Activated CD4-positive, alpha-beta T cell treated with anti-CD3 and anti-CD28 coated beads, Interleukin-2, amount 10 ng/mL, durations not matched to agents 24 days and 14 days (primary cell): ENCODE results near the gene SNAP29. TPM values are rescaled to one million over a fixed set of nuclear protein-coding genes. Genes with fewer than 3 reads are reported as not detected.
"Not testable (repeated sequence)": the region's sequence is repeated elsewhere in the genome, so short reads cannot be mapped to it uniquely, and the experiment has no call there.

Experiments used
- DNase-seq: peaks from one replicate; pipeline ENCODE4 v3.0.0; 2022
- H3K27ac Mint-ChIP-seq: one replicate; pipeline ENCODE4 v1.8.0; 2022; ENCODE audit warnings: mild to moderate bottlenecking, mixed read lengths
- H3K27me3 Mint-ChIP-seq: one replicate; pipeline ENCODE4 v1.8.0; 2022; ENCODE audit warnings: mixed read lengths
- H3K36me3 Mint-ChIP-seq: one replicate; pipeline ENCODE4 v1.8.0; 2022; ENCODE audit warnings: low read depth, mild to moderate bottlenecking, mixed read lengths
- H3K4me1 Mint-ChIP-seq: one replicate; pipeline ENCODE4 v1.8.0; 2021; ENCODE audit warnings: mixed read lengths
- H3K4me3 Mint-ChIP-seq: one replicate; pipeline ENCODE4 v1.8.0; 2022; ENCODE audit warnings: mild to moderate bottlenecking, moderate library complexity, mixed read lengths
- H3K9me3 Mint-ChIP-seq: one replicate; pipeline ENCODE4 v1.8.0; 2021; ENCODE audit warnings: mixed read lengths
- intact Hi-C: fragments of 100-400 bp; cut with micrococcal nuclease; formaldehyde crosslinking; loops from one replicate; pipeline ENCODE4 v1.15.1; 2023
- total RNA-seq: library from RNA; stranded (reverse); gene quantifications from 2 replicates; pipeline ENCODE4 v1.2.3, GENCODE V29; 2022

The SNAP29 gene
- total RNA-seq, 1 donor from 2014 or later = 24.3 TPM

DNA sequence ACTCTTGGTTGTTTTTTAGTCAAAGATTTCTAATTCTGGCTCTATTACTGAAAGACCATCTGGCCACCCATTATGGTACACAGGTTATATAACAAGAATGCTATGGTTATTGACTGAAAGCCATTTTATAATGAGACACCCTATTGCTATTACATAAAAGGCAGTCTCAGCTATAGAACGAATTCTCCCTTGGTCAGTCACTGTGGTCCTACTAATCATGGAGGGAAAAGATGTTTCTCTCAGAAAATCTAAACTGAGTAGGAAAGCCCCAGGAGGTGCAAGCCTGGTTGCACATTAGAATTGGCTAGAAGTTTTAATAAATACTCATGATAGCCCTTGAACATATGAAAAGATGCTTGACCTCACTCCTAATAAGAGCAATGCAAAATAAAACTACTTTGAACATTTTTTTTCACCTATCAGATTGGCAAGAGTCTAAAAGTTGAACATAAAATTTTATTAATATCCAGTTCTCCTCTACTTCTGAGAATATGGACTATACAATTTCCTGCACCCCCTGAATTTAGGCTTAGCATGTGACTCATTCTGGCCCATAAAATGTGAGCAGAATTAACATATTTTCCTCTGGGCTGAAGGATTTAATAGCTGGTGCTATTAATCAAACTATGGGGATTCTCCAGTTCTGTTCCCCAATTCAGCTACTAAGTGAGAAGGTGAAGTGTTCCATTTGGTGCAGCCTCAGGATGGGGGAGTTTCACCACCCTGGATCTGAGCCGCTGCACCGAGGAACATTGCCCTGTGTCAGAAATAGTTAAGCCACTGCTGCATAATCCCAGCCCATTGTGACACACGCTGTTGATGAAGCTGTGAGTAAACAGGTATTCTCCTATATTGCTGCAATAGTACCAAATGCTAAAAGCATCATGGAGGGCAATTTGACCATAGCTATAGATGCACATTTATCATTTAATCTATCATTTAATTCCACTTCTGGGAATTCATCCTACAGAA, 46.9 kb downstream of the SNAP29 start:
- intact Hi-C loops = no loop called here
- H3K27me3 Mint-ChIP-seq = peaks cover 17% of the 10 kb centered on the region

DNA sequence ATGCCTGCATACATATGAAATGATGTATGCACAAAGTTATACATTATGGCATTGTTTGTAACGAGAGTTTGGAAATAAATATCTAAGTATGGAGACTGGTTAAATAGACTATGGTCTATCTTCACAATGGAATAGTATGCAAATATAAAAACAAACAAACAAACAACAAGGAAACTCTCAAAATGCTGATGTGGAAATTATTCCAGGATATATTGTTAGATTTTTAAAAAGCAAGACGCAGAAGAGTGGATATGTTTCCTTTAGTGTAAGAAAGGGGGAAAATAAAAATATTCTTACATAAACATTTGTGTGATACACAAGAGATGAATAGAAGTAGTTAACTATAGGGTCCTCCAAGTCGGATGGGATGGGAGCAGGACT, 47.6 kb downstream of the SNAP29 start:
- Mint-ChIP-seq H3K27ac (no peak overlapping the region), H3K27me3 (peaks cover 17% of the 10 kb centered on the region), H3K4me1 (peaks cover 5% of the 10 kb centered on the region), H3K4me3 (no peak overlapping the region), H3K36me3 (no peaks in the 10 kb centered on the region), H3K9me3 (no peaks in the 10 kb centered on the region)
- DNase-seq = no peak
- intact Hi-C loops = no loop called here

More for the DNA sequence above, 46.9 kb downstream of the SNAP29 start:
- Mint-ChIP-seq H3K36me3 (no peaks in the 10 kb centered on the region), H3K4me3 (no peak overlapping the region), H3K9me3 (no peaks in the 10 kb centered on the region), H3K27ac (no peak overlapping the region), H3K4me1 (peaks cover 5% of the 10 kb centered on the region)
- no peak for DNase-seq

DNA sequence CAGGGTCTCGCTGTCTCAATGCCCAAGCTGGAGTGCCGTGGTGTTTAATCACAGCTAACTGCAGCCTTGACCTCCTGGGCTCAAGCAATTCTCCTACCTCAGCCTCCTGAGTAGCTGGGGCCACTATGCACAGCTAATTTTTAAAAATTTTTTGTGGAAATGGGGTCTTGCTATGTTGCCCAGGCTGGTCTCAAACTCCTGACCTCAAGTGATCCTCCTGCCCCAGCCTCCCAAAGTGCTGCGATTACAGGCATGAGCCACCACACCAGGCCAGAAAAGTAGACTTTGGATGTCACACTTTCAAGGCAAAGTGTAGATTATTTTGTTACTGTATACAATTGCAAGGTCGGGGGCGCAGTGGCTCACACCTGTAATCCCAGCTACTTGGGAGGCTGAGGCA, 49.9 kb downstream of the SNAP29 start:
- H3K9me3 Mint-ChIP-seq, H3K4me1 Mint-ChIP-seq, H3K4me3 Mint-ChIP-seq, intact Hi-C loops, DNase-seq, H3K27ac Mint-ChIP-seq, H3K36me3 Mint-ChIP-seq: not testable (repeated sequence)
- peaks cover 17% of the 10 kb centered on the region for H3K27me3 Mint-ChIP-seq

DNA sequence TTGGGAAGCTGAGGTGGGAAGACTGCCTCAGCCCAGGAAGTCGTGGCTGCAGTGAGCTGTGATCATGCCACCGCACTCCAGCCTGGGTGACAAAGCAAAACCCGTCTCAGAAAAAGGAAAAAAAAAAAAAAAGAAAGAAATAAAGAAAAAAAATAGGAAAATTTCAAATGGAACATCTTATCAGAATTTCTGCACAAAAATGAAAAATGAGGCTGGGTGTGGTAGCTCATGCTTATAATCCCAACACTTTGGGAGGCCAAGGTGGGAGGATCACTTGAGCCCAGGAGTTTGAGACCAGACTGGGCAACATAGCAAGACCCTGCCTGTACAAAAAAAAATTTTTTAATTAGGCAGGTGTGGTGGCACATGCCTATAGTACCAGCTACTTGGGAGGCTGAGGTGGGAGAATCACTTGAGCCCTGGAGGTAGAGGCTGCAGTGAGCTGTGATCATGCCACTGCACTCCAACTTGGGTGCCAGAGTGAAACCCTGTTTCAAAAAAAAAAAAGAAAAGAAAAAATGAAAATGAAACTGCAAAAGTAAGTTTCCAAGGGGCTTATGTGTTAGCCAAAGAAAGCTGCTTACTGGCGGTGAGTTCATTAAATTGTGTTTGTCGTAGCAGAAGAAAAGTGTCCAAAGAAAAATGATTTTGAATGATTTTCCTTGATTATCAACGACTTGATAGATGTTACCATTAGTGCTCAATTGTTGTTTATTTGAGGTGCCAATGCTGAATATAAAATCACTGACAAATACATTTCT, 50.9 kb downstream of the SNAP29 start:
- Mint-ChIP-seq H3K4me1 (peaks cover 5% of the 10 kb centered on the region), H3K27ac (no peak overlapping the region), H3K27me3 (peaks cover 17% of the 10 kb centered on the region), H3K4me3 (no peak overlapping the region), H3K9me3 (no peaks in the 10 kb centered on the region), H3K36me3 (no peaks in the 10 kb centered on the region)
- no peak for DNase-seq
- intact Hi-C loops = no loop called here

DNA sequence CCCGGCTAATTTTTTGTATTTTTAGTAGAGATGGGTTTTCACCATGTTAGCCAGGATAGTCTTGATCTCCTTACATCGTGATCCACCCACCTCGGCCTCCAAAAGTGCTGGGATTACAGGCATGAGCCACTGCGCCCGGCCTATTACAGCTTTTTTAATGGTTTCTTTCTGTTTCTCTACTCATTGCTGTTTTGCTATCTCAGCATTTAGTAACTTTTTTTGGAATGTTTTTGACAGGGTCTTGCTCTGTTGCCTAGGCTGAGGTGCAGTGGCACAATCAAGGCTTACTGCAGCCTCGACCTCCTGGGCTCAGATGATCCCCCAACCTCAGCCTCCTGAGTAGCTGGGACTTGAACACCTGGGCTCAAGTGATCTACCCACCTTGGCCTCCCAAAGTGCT, 53.7 kb downstream of the SNAP29 start:
- intact Hi-C loops = no loop called here
- Mint-ChIP-seq H3K27ac (no peak overlapping the region), H3K27me3 (no peaks in the 10 kb centered on the region), H3K4me1 (peaks cover 12% of the 10 kb centered on the region), H3K36me3 (no peaks in the 10 kb centered on the region), H3K9me3 (no peaks in the 10 kb centered on the region), H3K4me3 (no peak overlapping the region)
- DNase-seq = no peak

DNA sequence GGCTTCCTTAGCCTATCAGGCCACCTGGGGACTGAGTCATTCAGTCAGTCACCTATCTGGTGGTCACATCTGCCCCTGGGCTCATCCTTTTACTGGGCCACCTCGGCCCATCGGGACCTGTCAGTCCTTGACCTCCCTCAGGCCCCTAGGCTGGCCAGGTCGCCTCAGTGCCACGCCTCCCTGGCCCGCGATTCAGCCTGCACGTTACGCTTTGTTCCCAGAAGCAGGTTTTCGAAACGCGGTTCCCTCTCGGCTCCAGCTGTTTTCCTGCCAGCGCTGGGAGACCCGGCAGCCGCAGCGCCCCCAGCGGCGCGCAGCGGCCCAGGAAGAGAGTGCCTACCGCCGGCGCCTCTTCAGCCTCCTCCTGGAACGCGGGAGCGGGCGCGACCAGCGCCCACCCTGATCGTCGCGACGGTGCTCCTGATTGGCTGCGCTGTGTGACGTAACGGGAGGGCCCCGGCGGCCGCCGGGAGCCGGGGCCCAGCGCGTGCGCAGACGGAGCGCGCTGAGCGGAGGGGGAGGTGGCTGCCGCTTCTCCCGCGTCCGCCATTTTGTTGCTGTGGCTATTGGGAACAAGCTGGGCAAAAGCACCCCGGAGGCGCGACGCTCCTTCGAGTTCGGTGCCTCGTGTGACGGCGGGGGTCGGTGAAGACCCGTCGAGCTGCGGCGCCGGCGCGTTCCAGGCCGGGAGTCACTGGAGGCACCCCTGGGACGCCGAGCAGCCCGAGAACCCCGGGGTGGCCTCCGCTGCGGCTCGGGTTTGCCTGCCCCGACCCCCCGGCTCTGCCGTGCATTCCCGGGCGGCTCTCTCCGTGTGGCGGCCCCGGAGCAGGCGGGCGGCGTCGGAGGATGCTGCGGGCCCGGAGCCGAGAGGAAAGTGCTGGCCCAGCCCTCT, 58.4 kb downstream of the SNAP29 start, which contains the start of gene CRKL:
TSS of gene CRKL (plus strand) at position 492 of the 895 bp plus-strand sequence. CDS start 528 bp downstream, outside the sequence.
- no peaks in the 10 kb centered on the region for H3K27me3 Mint-ChIP-seq
- peak; percentile 99 for DNase-seq
- H3K9me3 Mint-ChIP-seq = no peaks in the 10 kb centered on the region
- H3K4me1 Mint-ChIP-seq = peaks cover 27% of the 10 kb centered on the region
- H3K27ac Mint-ChIP-seq = peak within 1 kb of the TSS; percentile 90
- H3K4me3 Mint-ChIP-seq = peak within 1 kb of the TSS; percentile 94
- intact Hi-C loops = loop anchor here (1.0 to 5.0 kb wide), 3 partner anchors 59 to 1485 kb away; partner anchors contain the start of genes HIRA, MRPL40, PI4KA and THAP7
- H3K36me3 Mint-ChIP-seq = peaks cover 27% of the 10 kb centered on the region

DNA sequence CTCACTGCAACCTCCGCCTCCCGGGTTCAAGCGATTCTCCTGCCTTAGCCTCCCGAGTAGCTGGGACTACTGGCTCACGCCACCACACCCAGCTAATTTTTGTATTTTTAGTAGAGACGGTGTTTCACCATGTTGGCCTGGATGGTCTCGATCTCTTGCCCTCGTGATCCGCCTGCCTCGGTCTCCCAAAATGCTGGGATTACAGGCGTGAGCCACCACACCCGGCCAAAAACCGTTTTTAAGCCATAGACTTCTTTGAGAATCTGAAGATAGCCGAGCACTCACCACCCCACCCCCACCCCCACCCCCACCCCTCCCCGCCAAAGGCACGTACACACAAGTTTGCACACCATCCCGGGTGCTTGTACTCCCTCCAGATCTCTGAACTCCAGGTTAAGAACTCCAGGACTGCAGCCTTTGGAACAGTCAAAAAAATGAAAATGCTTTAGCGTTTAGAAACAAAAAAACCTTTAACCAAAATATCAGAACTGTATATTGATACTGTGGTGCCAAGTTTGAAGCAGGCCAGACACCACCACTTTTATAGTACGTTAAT, 59.9 kb downstream of the SNAP29 start:
- intact Hi-C loops = loop anchor here (5.0 kb wide), 1 partner anchor 1486 kb away; the partner anchor contains the start of genes HIRA and MRPL40
- peak; percentile 57 for DNase-seq
- Mint-ChIP-seq H3K9me3 (no peaks in the 10 kb centered on the region), H3K36me3 (peaks cover 29% of the 10 kb centered on the region), H3K27me3 (no peaks in the 10 kb centered on the region), H3K27ac (peak overlapping the region; percentile 90), H3K4me3 (peak overlapping the region; percentile 94), H3K4me1 (peaks cover 32% of the 10 kb centered on the region)

DNA sequence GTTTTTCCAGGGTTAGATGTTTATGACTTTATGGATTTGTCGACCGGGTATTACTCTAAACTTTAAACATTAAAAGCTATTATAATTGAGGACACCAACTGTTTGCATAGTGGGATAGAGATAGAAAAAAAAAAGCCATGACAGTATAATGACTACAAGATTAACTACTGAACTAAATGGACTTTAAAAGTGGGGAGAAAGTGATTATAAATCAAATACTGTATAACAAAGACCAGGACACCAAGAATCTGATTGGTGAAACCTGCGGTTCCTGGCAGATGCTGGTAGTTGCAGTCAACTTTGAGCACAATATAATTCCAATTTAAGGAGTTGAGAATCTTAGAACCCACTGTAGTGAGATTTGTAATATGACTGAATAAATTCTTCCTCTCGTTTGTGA, 60.9 kb downstream of the SNAP29 start:
- peak overlapping the region; percentile 63 for H3K27ac Mint-ChIP-seq
- H3K36me3 Mint-ChIP-seq = peaks cover 31% of the 10 kb centered on the region
- H3K4me3 Mint-ChIP-seq = peak overlapping the region; percentile 94
- H3K4me1 Mint-ChIP-seq = peaks cover 35% of the 10 kb centered on the region
- no peak for DNase-seq
- H3K9me3 Mint-ChIP-seq = no peaks in the 10 kb centered on the region
- no peaks in the 10 kb centered on the region for H3K27me3 Mint-ChIP-seq
- intact Hi-C loops = loop anchor here (5.0 kb wide), 1 partner anchor 1487 kb away; the partner anchor contains the start of genes HIRA and MRPL40

DNA sequence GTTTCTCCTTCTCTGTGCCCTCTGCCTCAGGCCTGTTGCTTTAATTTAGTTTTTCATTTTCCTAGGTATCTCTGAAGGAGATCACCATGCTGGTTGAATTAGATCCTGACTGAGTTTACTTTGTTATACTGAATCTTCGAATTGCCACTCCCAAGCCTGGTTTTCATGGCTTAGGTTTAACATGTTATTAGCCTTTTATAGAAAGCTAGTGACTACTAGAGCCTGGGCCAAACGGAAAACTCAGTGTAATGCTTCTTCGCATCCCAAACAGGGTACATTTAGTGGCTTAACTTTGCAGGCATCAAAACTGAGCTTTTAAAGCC, 62.0 kb downstream of the SNAP29 start:
- peak overlapping the region; percentile 94 for H3K4me3 Mint-ChIP-seq
- H3K36me3 Mint-ChIP-seq = peaks cover 36% of the 10 kb centered on the region

DNA sequence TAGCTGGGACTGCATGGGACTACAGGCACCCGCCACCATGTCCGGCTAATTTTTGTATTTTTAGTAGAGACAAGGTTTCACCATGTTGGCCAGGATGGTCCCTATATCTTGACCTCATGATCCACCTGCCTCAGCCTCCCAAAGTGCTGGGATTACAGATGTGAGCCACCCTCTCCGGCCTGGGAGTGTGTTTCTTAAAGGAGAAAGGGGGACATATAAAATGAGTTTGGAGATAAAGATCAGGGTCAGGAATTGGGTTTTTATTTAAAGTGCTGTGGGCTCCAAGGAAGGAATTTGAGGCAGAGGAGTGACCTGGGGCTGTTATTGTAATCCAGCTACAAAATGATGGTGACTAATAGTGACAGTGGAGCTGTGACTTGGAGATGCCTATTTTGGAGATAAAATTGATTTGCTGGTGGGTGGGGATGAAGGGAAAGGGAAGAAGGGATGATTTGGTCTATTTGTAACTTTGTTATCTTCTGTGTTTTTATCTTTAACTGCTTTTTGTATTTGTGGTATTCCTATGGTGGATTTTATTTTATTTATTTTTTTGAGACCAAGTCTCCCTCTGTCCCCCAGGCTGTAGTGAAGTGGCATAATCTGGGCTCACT, 63.4 kb downstream of the SNAP29 start:
- H3K36me3 Mint-ChIP-seq = peaks cover 44% of the 10 kb centered on the region
- H3K27ac Mint-ChIP-seq = peak overlapping the region; percentile 66
- no peak for DNase-seq
- H3K4me3 Mint-ChIP-seq = peak overlapping the region; percentile 46
- intact Hi-C loops = no loop called here
- peaks cover 40% of the 10 kb centered on the region for H3K4me1 Mint-ChIP-seq
- H3K9me3 Mint-ChIP-seq = no peaks in the 10 kb centered on the region
- no peaks in the 10 kb centered on the region for H3K27me3 Mint-ChIP-seq

More for the DNA sequence above, 62.0 kb downstream of the SNAP29 start:
- no peaks in the 10 kb centered on the region for H3K27me3 Mint-ChIP-seq
- H3K9me3 Mint-ChIP-seq = no peaks in the 10 kb centered on the region
- peaks cover 40% of the 10 kb centered on the region for H3K4me1 Mint-ChIP-seq
- H3K27ac Mint-ChIP-seq = peak overlapping the region; percentile 4
- intact Hi-C loops = no loop called here
- DNase-seq = no peak

DNA sequence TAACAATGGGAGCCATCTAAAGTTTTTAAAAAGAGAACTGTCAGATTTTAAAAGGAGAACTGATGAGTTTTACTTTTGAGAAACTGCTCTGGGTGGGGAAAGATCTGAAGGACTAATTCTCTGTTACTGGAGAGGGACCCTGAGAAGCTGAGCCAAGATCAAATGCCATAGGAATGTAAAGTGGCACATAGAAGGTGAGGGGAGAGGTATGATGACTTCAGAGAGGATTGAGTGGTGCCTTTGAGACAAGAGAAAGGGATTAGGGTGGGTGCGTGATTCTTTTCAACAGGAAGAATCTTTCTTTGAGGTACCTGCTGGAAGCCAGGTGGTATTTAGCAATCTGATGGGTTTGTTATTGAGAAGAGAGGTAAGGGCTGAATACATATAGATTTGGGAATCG, 67.4 kb downstream of the SNAP29 start:
- Mint-ChIP-seq H3K36me3 (peaks cover 37% of the 10 kb centered on the region), H3K9me3 (no peaks in the 10 kb centered on the region), H3K27ac (peak overlapping the region; percentile 59), H3K27me3 (no peaks in the 10 kb centered on the region), H3K4me1 (peaks cover 30% of the 10 kb centered on the region), H3K4me3 (no peak overlapping the region)
- intact Hi-C loops = no loop called here
- no peak for DNase-seq

DNA sequence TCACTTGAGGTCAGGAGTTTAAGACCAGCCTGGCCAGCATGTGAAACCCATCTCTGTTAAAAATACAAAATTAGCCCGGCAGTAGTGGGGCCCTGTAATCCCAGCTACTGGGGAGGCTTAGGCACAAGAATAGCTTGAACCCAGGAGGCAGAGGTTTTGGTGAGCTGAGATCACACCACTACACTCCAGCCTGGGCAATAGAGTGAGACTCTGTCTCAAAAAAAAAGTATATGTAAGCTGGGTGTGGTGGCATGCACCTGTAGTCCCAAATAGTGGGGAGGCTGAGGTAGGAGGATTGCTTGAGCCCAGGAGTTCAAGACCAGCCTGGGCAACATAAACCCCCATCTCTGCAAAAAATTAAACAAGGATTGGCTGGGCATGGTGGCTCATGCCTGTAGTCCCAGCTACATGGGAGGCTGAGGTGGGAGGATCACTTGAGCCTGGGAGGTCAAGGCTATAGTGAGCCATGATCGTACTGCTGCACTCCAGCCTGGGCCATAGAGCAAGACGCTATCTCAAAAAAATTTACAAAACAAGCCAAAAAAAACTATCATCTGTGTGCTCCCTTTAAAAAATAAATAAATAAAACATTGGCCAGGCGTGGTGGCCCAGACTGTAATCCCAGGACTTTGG, 69.2 kb downstream of the SNAP29 start:
- Mint-ChIP-seq H3K27me3 (no peaks in the 10 kb centered on the region), H3K27ac (no peak overlapping the region), H3K4me3 (no peak overlapping the region), H3K9me3 (no peaks in the 10 kb centered on the region), H3K36me3 (peaks cover 33% of the 10 kb centered on the region), H3K4me1 (peaks cover 24% of the 10 kb centered on the region)
- intact Hi-C loops = no loop called here
- DNase-seq = no peak
